Naive B cell (primary cell): ENCODE data around the gene SYT8. TPM values are rescaled to one million over a fixed set of nuclear protein-coding genes. Genes with fewer than 3 reads are reported as not detected.

ENCODE experiments used
- ATAC-seq, 2 donors: fragments of 150-1000 bp; cut with Tn5 transposase; 2 replicates each; pipeline ENCODE4 v1.10.0; 2021; ENCODE audit warnings: low read depth in 2 of 2, mild to moderate bottlenecking in 2 of 2, moderate library complexity in 2 of 2
- DNase-seq: peaks from one replicate; pipeline ENCODE4 v3.0.0; 2022
- H3K27ac Mint-ChIP-seq, 6 donors: one replicate each; pipeline ENCODE4 v1.8.0; 2020 to 2022; ENCODE audit warnings: mild to moderate bottlenecking in 6 of 6, mixed read lengths in 6 of 6, moderate library complexity in 5 of 6, inconsistent platforms in 2 of 6
- H3K27me3 Mint-ChIP-seq, 3 donors: one replicate each; pipeline ENCODE4 v1.8.0; 2021 to 2022; ENCODE audit warnings: mixed read lengths in 3 of 3, mild to moderate bottlenecking in 1 of 3
- H3K36me3 Mint-ChIP-seq, 2 donors: one replicate each; pipeline ENCODE4 v1.8.0; 2020 to 2022; ENCODE audit warnings: mixed read lengths in 2 of 2, inconsistent platforms in 1 of 2, mild to moderate bottlenecking in 1 of 2
- H3K4me1 Mint-ChIP-seq, 3 donors: one replicate each; pipeline ENCODE4 v1.8.0; 2020 to 2022; ENCODE audit warnings: mixed read lengths in 3 of 3, inconsistent platforms in 1 of 3, mild to moderate bottlenecking in 1 of 3, moderate library complexity in 1 of 3
- H3K4me3 Mint-ChIP-seq, 8 donors: one replicate each; pipeline ENCODE4 v1.8.0; 2020 to 2022; ENCODE audit warnings: mild to moderate bottlenecking in 8 of 8, mixed read lengths in 8 of 8, moderate library complexity in 8 of 8, inconsistent platforms in 2 of 8
- H3K9me3 Mint-ChIP-seq, 7 donors: one replicate each; pipeline ENCODE4 v1.8.0; 2020 to 2022; ENCODE audit warnings: mixed read lengths in 7 of 7, mild to moderate bottlenecking in 5 of 7, inconsistent platforms in 2 of 7, moderate library complexity in 1 of 7
- polyA plus RNA-seq, 6 donors: library from polyadenylated mRNA; unstranded; fragments of 300-500 nt; fragmentation: Illumina TruSeq; gene quantifications; one replicate each; pipeline ENCODE4 v1.2.3, GENCODE V29; 2021; ENCODE audit warnings: low read depth in 6 of 6

SYT8 gene
- polyA plus RNA-seq, 6 donors from 2014 or later, result not detected

GRCh38 chr11:1856306-1857005, 21.7 kb downstream of the SYT8 start:
- Mint-ChIP-seq H3K4me1 (peaks cover 31 to 48% (median 32%) of the 10 kb centered on the region in 3 donors), H3K36me3 (peaks cover 0 to 8% of the 10 kb centered on the region in 2 donors), H3K27me3 (no peaks in the 10 kb centered on the region), H3K9me3 (no peaks in the 10 kb centered on the region), H3K4me3 (peak overlapping the region in 4 of 8 donors; percentile 2 to 99 (median 59)), H3K27ac (peak overlapping the region in 3 of 6 donors; percentile 70 to 80 (median 71))
- ATAC-seq (no peak), DNase-seq (no peak)

DNA sequence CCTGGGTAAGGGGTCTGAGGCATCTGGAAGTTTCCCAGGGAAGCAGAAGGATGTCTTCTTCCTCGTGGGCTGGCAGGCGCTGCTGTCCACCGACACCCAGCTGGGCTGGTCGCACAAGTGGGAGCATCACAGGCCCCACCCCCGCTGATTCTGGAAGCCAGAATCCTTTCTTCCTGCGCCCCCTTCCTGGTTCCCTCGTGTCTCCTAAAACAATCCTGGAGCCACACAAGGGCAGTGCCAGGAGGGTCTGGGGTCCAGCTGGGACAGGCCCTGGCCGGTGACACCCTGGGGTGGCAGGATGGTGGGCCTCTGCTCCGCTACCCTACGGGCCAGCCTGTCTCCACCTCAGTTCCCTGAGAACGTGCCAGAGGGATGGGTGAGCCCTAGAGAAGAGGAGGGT, 22.3 kb downstream of the SYT8 start:
- ATAC-seq, result no peak
- H3K9me3 Mint-ChIP-seq, result no peaks in the 10 kb centered on the region
- peaks cover 26 to 45% (median 29%) of the 10 kb centered on the region in 3 donors for H3K4me1 Mint-ChIP-seq
- no peak overlapping the region for H3K4me3 Mint-ChIP-seq
- peaks cover 0 to 8% of the 10 kb centered on the region in 2 donors for H3K36me3 Mint-ChIP-seq
- DNase-seq, result no peak
- H3K27ac Mint-ChIP-seq, result no peak overlapping the region
- H3K27me3 Mint-ChIP-seq, result no peaks in the 10 kb centered on the region

GRCh38 chr11:1858154-1858553, 23.4 kb downstream of the SYT8 start:
- Mint-ChIP-seq H3K27ac (peak overlapping the region in 1 of 6 donors; percentile 72), H3K4me3 (peak overlapping the region in 1 of 8 donors; percentile 55), H3K4me1 (peaks cover 16 to 41% (median 23%) of the 10 kb centered on the region in 3 donors), H3K9me3 (no peaks in the 10 kb centered on the region), H3K36me3 (peaks cover 0 to 2% of the 10 kb centered on the region in 2 donors), H3K27me3 (no peaks in the 10 kb centered on the region)
- DNase-seq, result no peak
- ATAC-seq, result no peak

DNA sequence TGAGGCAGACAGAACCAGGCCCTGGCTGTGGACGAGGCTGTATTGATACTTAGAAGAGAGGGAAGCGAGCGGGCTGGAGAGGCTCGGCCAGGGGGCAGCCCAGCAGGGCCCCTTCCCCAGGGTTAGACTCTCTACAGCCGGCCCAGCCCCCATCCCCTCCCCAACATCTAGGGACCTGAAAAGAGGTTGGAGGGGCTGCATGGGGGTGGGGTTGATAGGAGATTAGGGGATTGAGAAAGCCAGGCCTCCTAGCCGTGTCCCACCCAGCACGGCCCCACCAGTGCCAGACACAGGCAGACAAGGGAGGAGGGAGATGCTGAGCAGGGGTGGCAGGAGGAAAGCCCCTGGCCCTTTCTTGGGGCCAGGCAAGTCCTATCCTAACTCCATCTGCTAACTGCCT, 23.8 kb downstream of the SYT8 start:
- DNase-seq (no peak), ATAC-seq (no peak)
- Mint-ChIP-seq H3K36me3 (no peaks in the 10 kb centered on the region), H3K27me3 (no peaks in the 10 kb centered on the region), H3K4me1 (peaks cover 16 to 38% (median 23%) of the 10 kb centered on the region in 3 donors), H3K4me3 (peak overlapping the region in 1 of 8 donors; percentile 55), H3K9me3 (no peaks in the 10 kb centered on the region), H3K27ac (peak overlapping the region in 2 of 6 donors; percentile 70 to 72)

- no peaks in the 10 kb centered on the region for H3K36me3 Mint-ChIP-seq
- no peaks in the 10 kb centered on the region for H3K9me3 Mint-ChIP-seq
- no peaks in the 10 kb centered on the region for H3K27me3 Mint-ChIP-seq
- peaks cover 16 to 37% (median 23%) of the 10 kb centered on the region in 3 donors for H3K4me1 Mint-ChIP-seq
- DNase-seq (no peak), ATAC-seq (no peak)
- H3K4me3 Mint-ChIP-seq, result peak overlapping the region in 1 of 8 donors; percentile 55
- H3K27ac Mint-ChIP-seq, result peak overlapping the region in 1 of 6 donors; percentile 70
Measured at GRCh38 chr11:1859004-1859403, 24.2 kb downstream of the SYT8 start.

DNA sequence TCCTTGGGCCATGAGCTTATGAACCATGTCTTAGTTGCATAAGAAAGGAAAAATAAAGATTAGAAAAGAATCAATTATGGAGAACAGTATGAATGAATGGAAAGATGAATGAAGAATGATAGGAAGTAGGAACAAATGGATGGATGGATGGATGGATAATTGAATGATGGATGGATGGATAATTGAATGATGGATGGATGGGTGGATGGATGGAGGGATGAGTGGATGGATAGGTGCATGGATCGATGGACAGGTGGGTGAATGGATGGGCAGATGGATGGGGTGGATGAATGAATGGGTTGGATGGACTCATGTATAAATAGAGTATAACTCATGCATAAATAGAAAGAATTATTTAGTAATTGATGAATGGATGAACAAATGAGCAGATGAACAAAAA, 25.3 kb downstream of the SYT8 start:
- Mint-ChIP-seq H3K9me3 (no peaks in the 10 kb centered on the region), H3K4me3 (no peak overlapping the region)

GRCh38 chr11:1861435-1862411, 26.9 kb downstream of the SYT8 start:
- no peak overlapping the region for H3K27ac Mint-ChIP-seq
- peaks cover 24 to 45% (median 39%) of the 10 kb centered on the region in 3 donors for H3K4me1 Mint-ChIP-seq
- H3K36me3 Mint-ChIP-seq, result no peaks in the 10 kb centered on the region
- H3K9me3 Mint-ChIP-seq, result no peaks in the 10 kb centered on the region
- ATAC-seq (no peak), DNase-seq (no peak)
- no peaks in the 10 kb centered on the region for H3K27me3 Mint-ChIP-seq
- H3K4me3 Mint-ChIP-seq, result no peak overlapping the region

More for the DNA sequence above, 25.3 kb downstream of the SYT8 start:
- ATAC-seq, result no peak
- peaks cover 19 to 41% (median 29%) of the 10 kb centered on the region in 3 donors for H3K4me1 Mint-ChIP-seq
- DNase-seq, result no peak
- no peaks in the 10 kb centered on the region for H3K36me3 Mint-ChIP-seq
- H3K27me3 Mint-ChIP-seq, result no peaks in the 10 kb centered on the region
- H3K27ac Mint-ChIP-seq, result no peak overlapping the region

GRCh38 chr11:1862588-1863351, 28.0 kb downstream of the SYT8 start:
- Mint-ChIP-seq H3K4me1 (peaks cover 24 to 48% (median 40%) of the 10 kb centered on the region in 3 donors), H3K4me3 (peak overlapping the region in 1 of 8 donors; percentile 47), H3K27ac (peak overlapping the region in 3 of 6 donors; percentile 34 to 48 (median 44)), H3K27me3 (no peaks in the 10 kb centered on the region), H3K9me3 (no peaks in the 10 kb centered on the region), H3K36me3 (no peaks in the 10 kb centered on the region)
- no peak for ATAC-seq
- no peak for DNase-seq

- peak overlapping the region in 1 of 8 donors; percentile 47 for H3K4me3 Mint-ChIP-seq
- ATAC-seq, result no peak
- DNase-seq, result no peak
Measured at GRCh38 chr11:1863352-1864216, 28.8 kb downstream of the SYT8 start.

GRCh38 chr11:1864231-1864630, 29.4 kb downstream of the SYT8 start:
- DNase-seq (no peak), ATAC-seq (no peak)
- Mint-ChIP-seq H3K9me3 (no peaks in the 10 kb centered on the region), H3K36me3 (peaks cover 0 to 5% of the 10 kb centered on the region in 2 donors), H3K4me1 (peaks cover 33 to 55% (median 47%) of the 10 kb centered on the region in 3 donors), H3K27me3 (no peaks in the 10 kb centered on the region), H3K4me3 (no peak overlapping the region), H3K27ac (peak overlapping the region in 2 of 6 donors; percentile 51 to 90)

More at GRCh38 chr11:1863352-1864216, 28.8 kb downstream of the SYT8 start:
- Mint-ChIP-seq H3K27ac (peak overlapping the region in 2 of 6 donors; percentile 51 to 90), H3K27me3 (no peaks in the 10 kb centered on the region), H3K36me3 (no peaks in the 10 kb centered on the region), H3K4me1 (peaks cover 26 to 51% (median 46%) of the 10 kb centered on the region in 3 donors), H3K9me3 (no peaks in the 10 kb centered on the region)

DNA sequence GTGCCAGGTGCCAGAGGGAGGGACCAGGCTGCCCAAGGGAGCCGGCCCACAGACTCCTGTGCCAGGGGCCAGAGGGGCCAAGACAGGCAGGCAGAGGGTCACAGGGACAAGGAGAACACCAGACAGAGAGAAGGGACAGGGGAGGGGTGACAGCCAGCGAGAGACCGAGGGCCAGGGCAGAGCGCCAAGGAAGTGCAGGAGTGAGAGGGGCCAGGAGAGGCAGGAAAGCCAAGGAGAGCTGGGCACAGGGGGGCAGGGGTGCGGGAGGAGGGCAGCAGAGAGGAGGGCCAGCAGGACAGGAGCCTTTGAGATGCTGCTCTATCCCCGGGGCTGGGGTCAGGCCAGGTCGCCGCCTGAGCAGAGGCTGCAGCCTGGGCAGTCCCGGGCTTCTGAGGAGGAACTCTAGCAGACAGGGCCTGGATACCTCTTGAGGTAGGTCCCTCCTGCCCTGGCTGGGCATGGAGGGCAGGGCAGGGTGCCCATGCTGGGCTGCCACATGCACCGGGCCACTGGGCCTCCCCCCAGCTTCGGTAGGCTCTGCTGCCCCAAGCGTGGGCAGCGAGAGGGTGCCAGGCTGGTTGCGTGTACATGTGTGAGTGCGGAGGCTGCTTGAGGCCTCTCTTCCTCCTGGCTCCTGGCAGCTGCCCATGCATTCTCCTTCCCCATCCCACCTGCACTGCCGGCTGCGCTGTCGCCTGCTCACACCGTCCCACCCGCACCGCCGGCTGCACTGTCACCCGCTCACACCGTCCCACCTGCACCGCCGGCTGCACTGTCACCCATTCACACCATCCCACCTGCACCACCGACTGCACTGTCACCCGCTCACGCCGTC, 30.3 kb downstream of the SYT8 start:
- ATAC-seq (no peak), DNase-seq (no peak)
- Mint-ChIP-seq H3K4me1 (peaks cover 37 to 63% (median 51%) of the 10 kb centered on the region in 3 donors), H3K4me3 (no peak overlapping the region), H3K27me3 (no peaks in the 10 kb centered on the region), H3K9me3 (no peaks in the 10 kb centered on the region), H3K27ac (peak overlapping the region in 2 of 6 donors; percentile 82), H3K36me3 (peaks cover 0 to 8% of the 10 kb centered on the region in 2 donors)
